ENCODE results near the gene SCAANT1. TPM values are rescaled to one million over a fixed set of nuclear protein-coding genes. Genes with fewer than 3 reads are reported as not detected.

Gene SCAANT1
- total and polyA plus RNA-seq, 2 of the 8 experiments (the other 6 are each of a cell fraction or from before 2014, with no cell fraction given) = not detected

DNA sequence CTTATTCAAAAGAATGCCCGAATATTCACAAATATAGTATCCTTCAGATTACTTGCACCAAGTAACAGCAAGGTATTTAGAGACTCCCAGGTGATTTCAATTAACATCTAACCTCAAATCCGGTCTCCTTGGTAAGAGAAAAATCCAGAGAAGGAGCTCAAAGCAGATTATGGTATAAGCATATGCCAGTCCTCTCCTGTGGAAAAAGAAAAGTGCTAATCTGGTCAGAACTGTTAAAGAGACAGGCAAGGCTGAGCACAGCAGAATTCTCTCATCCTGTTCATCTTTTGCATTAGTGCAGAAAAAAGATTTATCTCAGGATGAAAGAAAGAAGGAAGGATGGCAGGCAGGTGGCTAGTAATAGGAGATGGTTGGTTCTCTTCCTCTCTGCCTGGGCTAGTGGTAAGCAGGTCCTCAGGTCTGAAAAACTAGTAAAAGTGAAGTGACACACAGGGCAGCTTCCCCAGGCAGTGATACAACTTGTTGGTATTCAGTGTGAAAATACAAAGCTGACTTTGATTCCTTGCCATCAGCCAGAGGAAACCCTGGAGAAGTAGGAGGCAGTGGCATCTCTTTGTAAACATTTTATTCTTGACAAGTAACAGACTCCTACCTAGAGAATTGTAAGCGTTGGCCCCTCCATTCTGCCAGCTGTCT, 34.3 kb downstream of the SCAANT1 start (continued):
- TF ChIP-seq BCL11A (IDR thresholded peaks at IDR 0.05; ENCODE audit: low read depth in 2 of 2, low read length in 2 of 2) (no peak), CHD2 (IDR thresholded peaks at IDR 0.05; ENCODE audit: low read length) (no peak), MAFK (IDR thresholded peaks at IDR 0.05; ENCODE audit: low read depth, low read length) (no peak), CREB1 (IDR thresholded peaks at IDR 0.05) (no peak), HDAC2 (IDR thresholded peaks at IDR 0.05; ENCODE audit: borderline replicate concordance in 1 of 2, low read depth in 2 of 2, low read length in 2 of 2) (no peak)
